HCT116 (cell line): ENCODE results near the gene LSM4. TPM values are rescaled to one million over a fixed set of nuclear protein-coding genes. Genes with fewer than 3 reads are reported as not detected.

Experiments used
- ATAC-seq: fragments of 200-7000 bp; cut with Tn5 transposase; 2 replicates; pipeline ENCODE4 v1.9.1; 2020; ENCODE audit warnings: mild to moderate bottlenecking, moderate library complexity
- BruUV-seq: library from RNA; stranded (reverse); fragments of 400-500 nt; replicated peaks from 2 replicates; lab custom pipeline; 2021; lab: Mats Ljungman, UMichigan
- CTCF ChIA-PET: fragments of 300-600 bp; sonication (Branson Sonifier 250); formaldehyde crosslinking; loops from one replicate; lab custom pipeline; 2021; ENCODE audit warnings: antibody characterized with exemption; lab: Charles Lee
- POLR2A ChIA-PET: fragments of 300-600, 350-600 bp; sonication (Branson Sonifier 250); formaldehyde crosslinking; loops from one replicate; lab custom pipeline; 2021; ENCODE audit warnings: antibody characterized with exemption; lab: Charles Lee
- RAD21 ChIA-PET, 2 experiments: fragments of 300-600 bp; sonication (Branson Sonifier 250); formaldehyde crosslinking; loops; one replicate each; lab custom pipeline; 2023; ENCODE audit warnings: low total read pairs in 2 of 2; ENCODE audit not compliant: uncharacterized antibody in 2 of 2, unreplicated experiment in 2 of 2, low non-redundant PET in 1 of 2; lab: Charles Lee
- DNase-seq: peaks from one replicate; pipeline ENCODE4 v3.0.0-alpha.2; 2010; ENCODE audit warnings: low read depth, low spot score
- H2AFZ ChIP-seq: fragments of 200-600 bp; shearing (Covaris generic), sonication (generic); 2 replicates; pipeline ENCODE4 v1.6.1; 2017; ENCODE audit warnings: low read depth, mixed run types, mixed read lengths, antibody characterized with exemption, low read length; ENCODE audit not compliant: poor library complexity, severe bottlenecking
- H3K27ac ChIP-seq: 2 replicates; pipeline ENCODE4 v1.5.1; 2012; ENCODE audit warnings: low read depth, low read length
- H3K27me3 ChIP-seq: fragments of 200-600 bp; sonication (generic); 2 replicates; pipeline ENCODE4 v1.6.1; 2016; ENCODE audit warnings: mixed run types, low read length, mixed read lengths; ENCODE audit not compliant: insufficient read depth
- H3K36me3 ChIP-seq, 2 experiments: fragments of 200-500 bp in 1 of 2; fragments of 200-600 bp in 1 of 2; sonication (Bioruptor generic) in 1 of 2; sonication (generic) in 1 of 2; 2 replicates each; pipeline versions ENCODE4 v1.5.1 to v1.6.1; 2014 to 2016; ENCODE audit warnings: low read length in 2 of 2, inconsistent platforms in 1 of 2, mixed read lengths in 1 of 2, mixed run types in 1 of 2; ENCODE audit not compliant: insufficient read depth in 2 of 2, control insufficient read depth in 1 of 2
- H3K4me1 ChIP-seq, 2 experiments: fragments of 200-600 bp in 1 of 2; sonication (generic) in 1 of 2; 2 replicates each; pipeline versions ENCODE4 v1.5.1 to v1.6.1; 2012 to 2017; ENCODE audit warnings: low read length in 2 of 2, inconsistent platforms in 1 of 2, mild to moderate bottlenecking in 1 of 2, mixed read lengths in 1 of 2, mixed run types in 1 of 2, moderate library complexity in 1 of 2; ENCODE audit not compliant: insufficient read depth in 2 of 2, control insufficient read depth in 1 of 2
- H3K4me2 ChIP-seq: fragments of 200-600 bp; sonication (generic); 2 replicates; pipeline ENCODE4 v1.6.1; 2017; ENCODE audit warnings: mixed run types, low read length, mixed read lengths
- H3K4me3 ChIP-seq, 2 experiments: fragments of 200-600 bp in 1 of 2; sonication (generic) in 1 of 2; replicated peaks in 1 of 2; 2 replicates each; pipeline ENCODE4 v1.5.1; 2011 to 2016; ENCODE audit warnings: low read length in 2 of 2, control low read depth in 1 of 2, low read depth in 1 of 2, mild to moderate bottlenecking in 1 of 2, mixed read lengths in 1 of 2, mixed run types in 1 of 2
- H3K79me2 ChIP-seq: fragments of 200-600 bp; sonication (generic); 2 replicates; pipeline ENCODE4 v1.6.1; 2017; ENCODE audit warnings: mild to moderate bottlenecking, mixed run types, low read length, moderate library complexity, mixed read lengths; ENCODE audit not compliant: insufficient read depth
- H3K9ac ChIP-seq: fragments of 200-600 bp; sonication (generic); 2 replicates; pipeline ENCODE4 v1.6.1; 2016; ENCODE audit warnings: low read length, mixed read lengths
- H3K9me2 ChIP-seq: fragments of 200-600 bp; sonication (generic), shearing (Covaris generic); 2 replicates; pipeline ENCODE4 v1.6.1; 2017; ENCODE audit warnings: mixed run types, mild to moderate bottlenecking, moderate library complexity; ENCODE audit not compliant: insufficient read depth
- H3K9me3 ChIP-seq, 2 experiments: fragments of 200-500 bp in 1 of 2; fragments of 200-600 bp in 1 of 2; sonication (Bioruptor generic) in 1 of 2; sonication (generic) in 1 of 2; 2 replicates each; pipeline ENCODE4 v1.6.1; 2014 to 2017; ENCODE audit warnings: low read length in 2 of 2, mixed read lengths in 2 of 2, inconsistent platforms in 1 of 2, low read depth in 1 of 2, mild to moderate bottlenecking in 1 of 2, mixed run types in 1 of 2, moderate library complexity in 1 of 2; ENCODE audit not compliant: control insufficient read depth in 1 of 2, insufficient read depth in 1 of 2
- H4K20me1 ChIP-seq: fragments of 200-600 bp; sonication (generic), shearing (Covaris generic); 2 replicates; pipeline ENCODE4 v1.6.1; 2017; ENCODE audit warnings: mixed run types, mild to moderate bottlenecking, moderate library complexity; ENCODE audit not compliant: insufficient read depth
- EGR1 ChIP-seq: IDR thresholded peaks from 2 replicates; pipeline ENCODE4 v1.6.1; 2012; ENCODE audit warnings: low read depth
- EZH2 ChIP-seq: fragments of 200-600 bp; sonication (generic); IDR thresholded peaks from 2 replicates; pipeline ENCODE4 v1.6.1; 2017; ENCODE audit warnings: antibody characterized with exemption, mixed run types
- SIN3A ChIP-seq: IDR thresholded peaks from 2 replicates; pipeline ENCODE4 v1.6.1; 2012; ENCODE audit warnings: low read depth
- SP1 ChIP-seq: IDR thresholded peaks from 2 replicates; pipeline ENCODE4 v1.6.1; 2012; ENCODE audit warnings: low read depth
- TCF7L2 ChIP-seq: IDR thresholded peaks from 2 replicates; pipeline ENCODE4 v1.7.0; 2011; ENCODE audit warnings: borderline replicate concordance, inconsistent platforms; ENCODE audit not compliant: insufficient read depth, insufficient read length; ENCODE audit errors: extremely low read depth
- intact Hi-C: fragments of 100-400 bp; cut with micrococcal nuclease; formaldehyde crosslinking; loops from 2 replicates; pipeline ENCODE4 v1.10.0; 2022
- total RNA-seq: library from RNA; stranded (reverse); gene quantifications from one replicate; pipeline ENCODE4 v1.2.1, GENCODE V29; 2021; ENCODE audit not compliant: unreplicated experiment
- TF ChIP-seq, protein P1 (sequence below): IDR thresholded peaks from 2 replicates; pipeline ENCODE4 v1.6.1; 2012
- TF ChIP-seq, protein P2 (sequence below), 3 experiments: fragments of 200-600 bp in 1 of 3; sonication (generic) in 1 of 3; IDR thresholded peaks in 2 of 3; conservative IDR thresholded peaks in 1 of 3; 2 replicates each; pipeline ENCODE4 v1.5.1; 2012 to 2017; ENCODE audit warnings: low read depth in 2 of 3, low read length in 2 of 3, antibody characterized with exemption in 1 of 3, borderline replicate concordance in 1 of 3, control low read depth in 1 of 3, mild to moderate bottlenecking in 1 of 3, mixed read lengths in 1 of 3, mixed run types in 1 of 3, moderate library complexity in 1 of 3; ENCODE audit not compliant: insufficient read depth in 1 of 3

LSM4 gene
- total RNA-seq, 1 experiment from 2014 or later: 400 TPM

- intact Hi-C loops: no loop called here
- no peak overlapping the region for H3K4me2 ChIP-seq
- H3K9me2 ChIP-seq: no peaks in the 10 kb centered on the region
- CTCF ChIA-PET: no interaction called here
- no peaks in the 10 kb centered on the region for H3K27me3 ChIP-seq
- no peak overlapping the region for H3K27ac ChIP-seq
- no peak for ATAC-seq
- no peaks in the 10 kb centered on the region for H4K20me1 ChIP-seq
- peaks cover 33 to 61% of the 10 kb centered on the region in 2 experiments for H3K4me1 ChIP-seq
- RAD21 ChIA-PET: no interaction called here
- TF ChIP-seq SIN3A (no peak), EZH2 (no peak), EGR1 (no peak), TCF7L2 (no peak), SP1 (no peak)
- TF ChIP-seq, protein P1, sequence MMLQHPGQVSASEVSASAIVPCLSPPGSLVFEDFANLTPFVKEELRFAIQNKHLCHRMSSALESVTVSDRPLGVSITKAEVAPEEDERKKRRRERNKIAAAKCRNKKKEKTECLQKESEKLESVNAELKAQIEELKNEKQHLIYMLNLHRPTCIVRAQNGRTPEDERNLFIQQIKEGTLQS: no peak
- TF ChIP-seq, protein P2, sequence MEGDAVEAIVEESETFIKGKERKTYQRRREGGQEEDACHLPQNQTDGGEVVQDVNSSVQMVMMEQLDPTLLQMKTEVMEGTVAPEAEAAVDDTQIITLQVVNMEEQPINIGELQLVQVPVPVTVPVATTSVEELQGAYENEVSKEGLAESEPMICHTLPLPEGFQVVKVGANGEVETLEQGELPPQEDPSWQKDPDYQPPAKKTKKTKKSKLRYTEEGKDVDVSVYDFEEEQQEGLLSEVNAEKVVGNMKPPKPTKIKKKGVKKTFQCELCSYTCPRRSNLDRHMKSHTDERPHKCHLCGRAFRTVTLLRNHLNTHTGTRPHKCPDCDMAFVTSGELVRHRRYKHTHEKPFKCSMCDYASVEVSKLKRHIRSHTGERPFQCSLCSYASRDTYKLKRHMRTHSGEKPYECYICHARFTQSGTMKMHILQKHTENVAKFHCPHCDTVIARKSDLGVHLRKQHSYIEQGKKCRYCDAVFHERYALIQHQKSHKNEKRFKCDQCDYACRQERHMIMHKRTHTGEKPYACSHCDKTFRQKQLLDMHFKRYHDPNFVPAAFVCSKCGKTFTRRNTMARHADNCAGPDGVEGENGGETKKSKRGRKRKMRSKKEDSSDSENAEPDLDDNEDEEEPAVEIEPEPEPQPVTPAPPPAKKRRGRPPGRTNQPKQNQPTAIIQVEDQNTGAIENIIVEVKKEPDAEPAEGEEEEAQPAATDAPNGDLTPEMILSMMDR (IDR thresholded peaks at IDR 0.05 in 2 of 3, conservative IDR thresholded peaks at IDR 0.05 in 1 of 3; ENCODE audit: borderline replicate concordance in 1 of 3, insufficient read depth in 1 of 3, low read depth in 2 of 3, low read length in 2 of 3): no peak
- BruUV-seq: no TSS peak
- no peak overlapping the region for H3K9ac ChIP-seq
- no peaks in the 10 kb centered on the region for H3K9me3 ChIP-seq
- no peaks in the 10 kb centered on the region for H3K79me2 ChIP-seq
- DNase-seq: no peak
- H3K4me3 ChIP-seq: no peak overlapping the region
- H3K36me3 ChIP-seq: no peaks in the 10 kb centered on the region
- POLR2A ChIA-PET: interaction anchor here (1.2 kb wide), 1 partner anchor 9 kb away, joined by 4 read pairs; no protein-coding TSS in a partner anchor
- no peak overlapping the region for H2AFZ ChIP-seq
These were observed 34.8 kb downstream of the LSM4 start for GRCh38 chr19:18287836-18288772.
